CD4-positive, alpha-beta T cell treated with Interleukin-12 subunit alpha and Interleukin-12 subunit beta, for 1 hour (primary cell): Measurements from ENCODE around the gene KRTAP5-7.
"Not testable (repeated sequence)": the region's sequence is repeated elsewhere in the genome, so short reads cannot be mapped to it uniquely, and the experiment has no call there.

Experiments
- DNase-seq: peaks from one replicate; pipeline ENCODE4 v3.0.0-alpha.2; 2020

The KRTAP5-7 gene

GRCh38 chr11:71564430-71564829 is 37.4 kb downstream of the KRTAP5-7 start:
- DNase-seq = no peak

GRCh38 chr11:71565263-71565662 is 38.2 kb downstream of the KRTAP5-7 start, which contains the start of gene KRTAP5-10:
Gene KRTAP5-10, plus strand, starts transcription at chr11:71565563. Its CDS starts 25 bp downstream, at chr11:71565588.
- no peak for DNase-seq

GRCh38 chr11:71566081-71566620 is 39.1 kb downstream of the KRTAP5-7 start:
- no peak for DNase-seq

GRCh38 chr11:71566626-71567599 is 39.8 kb downstream of the KRTAP5-7 start:
- not testable (repeated sequence) for DNase-seq

GRCh38 chr11:71567633-71568032 is 40.6 kb downstream of the KRTAP5-7 start:
- not testable (repeated sequence) for DNase-seq

GRCh38 chr11:71568704-71569349 is 41.8 kb downstream of the KRTAP5-7 start:
- no peak for DNase-seq

GRCh38 chr11:71571101-71571850 is 44.2 kb downstream of the KRTAP5-7 start:
- not testable (repeated sequence) for DNase-seq

- DNase-seq = no peak
Observed at GRCh38 chr11:71572811-71573210, 45.7 kb downstream of the KRTAP5-7 start.

GRCh38 chr11:71574418-71574817 is 47.4 kb downstream of the KRTAP5-7 start:
- no peak for DNase-seq

GRCh38 chr11:71575723-71576424 is 48.8 kb downstream of the KRTAP5-7 start:
- no peak for DNase-seq

GRCh38 chr11:71576688-71577465 is 49.8 kb downstream of the KRTAP5-7 start:
- DNase-seq = not testable (repeated sequence)

GRCh38 chr11:71577469-71578004 is 50.5 kb downstream of the KRTAP5-7 start:
- no peak for DNase-seq
